CD4-positive, CD25-positive, alpha-beta regulatory T cell (primary cell): Measurements from ENCODE around the gene APBA2. TPM values are rescaled to one million over a fixed set of nuclear protein-coding genes. Genes with fewer than 3 reads are reported as not detected.
A peak's percentile ranks its signal among the peaks of the same experiment; 100 is the strongest.

ENCODE experiments used
- ATAC-seq, 2 donors: fragments of 150-1000 bp; cut with Tn5 transposase; one replicate each; pipeline ENCODE4 v1.10.0; 2021; ENCODE audit warnings: low read depth in 2 of 2, moderate number of reproducible peaks in 2 of 2, moderate library complexity in 1 of 2
- DNase-seq, 3 donors: peaks; one replicate each; pipeline versions ENCODE4 v3.0.0 to v3.0.0-alpha.2; 2012 to 2022; ENCODE audit warnings: mixed read lengths in 1 of 3
- H3K27ac ChIP-seq: one replicate; pipeline ENCODE4 v1.7.0; 2013; ENCODE audit warnings: mild to moderate bottlenecking, low read length; ENCODE audit not compliant: insufficient read depth, poor library complexity, severe bottlenecking
- H3K27me3 ChIP-seq: one replicate; pipeline ENCODE4 v1.7.0; 2013; ENCODE audit warnings: low read length; ENCODE audit not compliant: control insufficient read depth, insufficient read depth
- H3K36me3 ChIP-seq: one replicate; pipeline ENCODE4 v1.7.0; 2013; ENCODE audit warnings: mild to moderate bottlenecking, low read length, moderate library complexity; ENCODE audit not compliant: control insufficient read depth, insufficient read depth
- H3K4me1 ChIP-seq: 2 replicates; pipeline ENCODE4 v1.7.0; 2013; ENCODE audit warnings: mild to moderate bottlenecking, low read length; ENCODE audit not compliant: insufficient read depth, control insufficient read depth, poor library complexity, severe bottlenecking
- H3K4me3 ChIP-seq: one replicate; pipeline ENCODE4 v1.7.0; 2013; ENCODE audit warnings: low read depth, mild to moderate bottlenecking, low read length, moderate library complexity
- H3K9me3 ChIP-seq, 2 experiments: 1 replicate in 1 of 2; 2 replicates in 1 of 2; pipeline ENCODE4 v1.7.0; 2013; ENCODE audit warnings: low read length in 2 of 2, mild to moderate bottlenecking in 1 of 2, moderate library complexity in 1 of 2; ENCODE audit not compliant: control insufficient read depth in 2 of 2
- H3K27ac Mint-ChIP-seq, 3 donors: one replicate each; pipeline ENCODE4 v1.8.0; 2020 to 2022; ENCODE audit warnings: mild to moderate bottlenecking in 3 of 3, mixed read lengths in 3 of 3, moderate library complexity in 2 of 3
- H3K27me3 Mint-ChIP-seq: one replicate; pipeline ENCODE4 v1.8.0; 2022; ENCODE audit warnings: mild to moderate bottlenecking, mixed read lengths
- H3K36me3 Mint-ChIP-seq: one replicate; pipeline ENCODE4 v1.8.0; 2020; ENCODE audit warnings: mixed read lengths
- H3K4me1 Mint-ChIP-seq, 4 donors: one replicate each; pipeline ENCODE4 v1.8.0; 2020 to 2022; ENCODE audit warnings: mixed read lengths in 4 of 4, mild to moderate bottlenecking in 1 of 4
- H3K4me3 Mint-ChIP-seq, 4 donors: one replicate each; pipeline ENCODE4 v1.8.0; 2020 to 2022; ENCODE audit warnings: mild to moderate bottlenecking in 4 of 4, mixed read lengths in 4 of 4, moderate library complexity in 3 of 4
- H3K9me3 Mint-ChIP-seq, 7 donors: one replicate each; pipeline ENCODE4 v1.8.0; 2020 to 2022; ENCODE audit warnings: mixed read lengths in 7 of 7, mild to moderate bottlenecking in 3 of 7, moderate library complexity in 2 of 7
- polyA plus RNA-seq, 4 donors: library from polyadenylated mRNA; unstranded; fragments of 300-500 nt; fragmentation: Illumina TruSeq; gene quantifications; one replicate each; pipeline ENCODE4 v1.2.3, GENCODE V29; 2021
- total RNA-seq: library from RNA; stranded (reverse); gene quantifications from one replicate; pipeline ENCODE4 v1.2.3, GENCODE V29; 2022

Gene APBA2
- total and polyA plus RNA-seq, 5 donors from 2014 or later = 8.6 to 24.2 (median 13.9) TPM

DNA sequence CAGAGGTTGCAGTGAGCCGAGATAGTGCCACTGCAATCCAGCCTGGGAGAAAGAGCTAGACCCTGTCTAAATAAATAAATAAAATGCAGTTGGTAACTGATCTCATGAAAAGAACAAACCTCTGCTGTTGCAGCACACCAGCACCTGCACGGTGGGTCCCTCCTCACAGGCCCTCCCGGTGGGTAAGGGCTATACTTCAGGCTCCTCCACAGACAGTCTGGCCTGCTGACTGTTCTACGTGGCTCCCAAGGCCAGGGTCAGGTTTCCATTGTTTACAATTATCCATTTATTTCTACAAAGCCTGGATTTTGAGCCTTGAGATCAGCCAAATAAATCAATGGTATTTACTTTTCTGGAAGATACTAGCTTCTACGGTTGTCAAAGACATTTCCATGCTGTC lies 5.1 kb upstream of the APBA2 start:
- H3K36me3 ChIP-seq = no peaks in the 10 kb centered on the region
- no peaks in the 10 kb centered on the region for H3K27me3 ChIP-seq
- Mint-ChIP-seq H3K9me3 (peaks cover 0 to 2% (median 0%) of the 10 kb centered on the region in 7 donors), H3K4me3 (no peak overlapping the region), H3K27ac (no peak overlapping the region), H3K4me1 (peaks cover 0 to 7% (median under 1%) of the 10 kb centered on the region in 4 donors), H3K27me3 (peaks cover 11% of the 10 kb centered on the region), H3K36me3 (no peaks in the 10 kb centered on the region)
- no peak for DNase-seq
- ATAC-seq = no peak
- peaks cover 3% of the 10 kb centered on the region for H3K4me1 ChIP-seq
- H3K27ac ChIP-seq = no peak overlapping the region
- H3K4me3 ChIP-seq = no peak overlapping the region
- H3K9me3 ChIP-seq = no peaks in the 10 kb centered on the region

DNA sequence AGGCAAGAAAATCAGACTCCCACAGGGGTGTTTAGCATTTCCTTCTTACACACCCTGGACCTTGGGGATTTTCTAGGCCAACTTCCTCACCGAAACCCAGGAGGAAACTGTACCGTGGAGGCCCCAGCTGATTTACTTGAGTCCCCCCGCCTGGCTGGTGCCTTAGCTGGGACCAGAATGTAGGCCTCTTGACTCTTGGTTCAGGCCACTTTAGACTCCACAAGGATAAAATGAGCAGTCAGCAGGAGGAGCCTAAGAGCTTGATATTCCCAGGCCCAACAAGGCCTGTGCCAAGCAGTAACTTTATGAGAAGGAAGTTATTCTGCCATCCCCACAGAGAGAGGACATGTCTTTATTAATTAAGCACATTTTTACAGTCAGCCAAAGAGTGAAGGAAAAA lies 4.6 kb upstream of the APBA2 start:
- DNase-seq (no peak), ATAC-seq (no peak)
- H3K9me3 ChIP-seq = no peaks in the 10 kb centered on the region
- no peak overlapping the region for H3K27ac ChIP-seq
- no peak overlapping the region for H3K4me3 ChIP-seq
- Mint-ChIP-seq H3K27ac (no peak overlapping the region), H3K4me1 (peaks cover 0 to 7% (median 0%) of the 10 kb centered on the region in 4 donors), H3K9me3 (peaks cover 0 to 2% (median 0%) of the 10 kb centered on the region in 7 donors), H3K4me3 (no peak overlapping the region), H3K27me3 (peaks cover 11% of the 10 kb centered on the region), H3K36me3 (no peaks in the 10 kb centered on the region)
- no peaks in the 10 kb centered on the region for H3K36me3 ChIP-seq
- no peaks in the 10 kb centered on the region for H3K27me3 ChIP-seq
- H3K4me1 ChIP-seq = peaks cover 3% of the 10 kb centered on the region

DNA sequence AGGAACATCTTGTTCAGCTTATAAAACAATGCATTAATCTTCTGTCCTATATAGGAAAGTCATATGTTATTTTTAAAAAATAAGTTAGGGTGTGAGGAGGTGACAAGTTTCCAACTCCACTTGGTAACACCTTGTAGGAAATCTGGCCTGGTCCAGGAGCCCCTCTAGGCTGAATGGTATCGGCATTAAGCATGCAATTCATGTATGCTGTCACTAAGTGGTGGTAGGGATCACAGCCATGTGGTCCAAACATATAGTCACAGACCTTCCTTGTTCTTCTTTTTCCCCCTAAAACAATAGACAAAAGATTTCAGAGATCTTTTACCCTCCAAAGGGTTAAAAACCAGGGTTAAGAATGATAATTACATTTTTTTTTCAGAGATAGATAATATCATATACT lies 4.2 kb upstream of the APBA2 start:
- H3K9me3 Mint-ChIP-seq = peaks cover 0 to 2% (median 0%) of the 10 kb centered on the region in 7 donors
- H3K36me3 Mint-ChIP-seq = no peaks in the 10 kb centered on the region
- H3K27ac ChIP-seq = no peak overlapping the region
- DNase-seq = no peak
- H3K4me1 Mint-ChIP-seq = peaks cover 0 to 7% (median 0%) of the 10 kb centered on the region in 4 donors
- H3K27me3 Mint-ChIP-seq = peaks cover 11% of the 10 kb centered on the region
- no peak overlapping the region for H3K4me3 ChIP-seq
- H3K9me3 ChIP-seq = no peaks in the 10 kb centered on the region
- peaks cover 3% of the 10 kb centered on the region for H3K4me1 ChIP-seq
- no peak overlapping the region for H3K27ac Mint-ChIP-seq
- no peaks in the 10 kb centered on the region for H3K27me3 ChIP-seq
- no peak overlapping the region for H3K4me3 Mint-ChIP-seq
- no peak for ATAC-seq
- no peaks in the 10 kb centered on the region for H3K36me3 ChIP-seq

DNA sequence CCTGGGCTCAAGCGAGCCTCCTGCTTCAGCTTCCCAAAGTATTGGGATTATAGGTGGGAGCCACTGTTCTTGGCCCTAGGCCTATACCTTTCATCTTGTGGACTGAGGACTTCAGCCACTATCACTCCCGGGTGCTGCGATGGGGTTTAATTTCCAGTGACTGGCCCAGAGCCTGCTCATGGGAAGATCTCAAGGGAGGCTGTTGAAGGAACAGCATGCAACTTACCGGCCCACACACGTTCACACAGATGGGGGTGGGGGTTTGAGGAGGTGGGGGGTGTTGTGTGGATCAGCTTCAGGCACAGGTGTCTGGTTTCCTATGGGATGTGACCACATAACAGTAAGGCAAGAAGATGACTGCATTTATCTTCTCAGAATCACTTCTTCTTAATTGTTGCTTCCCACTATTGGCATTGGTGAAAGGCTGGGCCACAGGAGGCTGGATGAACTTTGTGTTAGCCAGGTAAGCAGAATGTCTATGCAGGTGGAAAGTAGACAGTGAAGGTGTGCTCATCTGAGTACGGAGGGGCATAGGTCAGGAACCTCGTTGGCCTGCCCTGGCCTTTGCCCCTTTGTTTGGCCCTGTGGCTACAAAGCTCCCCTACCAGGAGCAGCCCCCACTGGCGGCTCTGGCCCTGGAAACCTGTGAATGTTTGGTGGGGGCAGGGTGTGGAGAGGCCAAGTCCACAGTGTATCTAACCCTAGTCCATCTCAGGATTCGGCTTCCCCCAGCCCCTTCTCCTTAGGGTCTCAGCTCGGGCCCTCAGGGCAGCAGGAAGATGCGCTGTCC lies 1.4 kb upstream of the APBA2 start:
- Histone ChIP-seq H3K9me3 (no peaks in the 10 kb centered on the region), H3K4me3 (no peak overlapping the region), H3K36me3 (no peaks in the 10 kb centered on the region), H3K27ac (no peak overlapping the region), H3K4me1 (peaks cover 20% of the 10 kb centered on the region), H3K27me3 (peaks cover 3% of the 10 kb centered on the region)
- ATAC-seq (no peak), DNase-seq (no peak)
- peaks cover 8% of the 10 kb centered on the region for H3K27me3 Mint-ChIP-seq
- peak overlapping the region in 2 of 4 donors; percentile 72 to 74 for H3K4me3 Mint-ChIP-seq
- peaks cover 0 to 32% (median 6%) of the 10 kb centered on the region in 4 donors for H3K4me1 Mint-ChIP-seq
- H3K9me3 Mint-ChIP-seq = peaks cover 0 to 2% (median 0%) of the 10 kb centered on the region in 7 donors
- H3K27ac Mint-ChIP-seq = no peak overlapping the region
- no peaks in the 10 kb centered on the region for H3K36me3 Mint-ChIP-seq

DNA sequence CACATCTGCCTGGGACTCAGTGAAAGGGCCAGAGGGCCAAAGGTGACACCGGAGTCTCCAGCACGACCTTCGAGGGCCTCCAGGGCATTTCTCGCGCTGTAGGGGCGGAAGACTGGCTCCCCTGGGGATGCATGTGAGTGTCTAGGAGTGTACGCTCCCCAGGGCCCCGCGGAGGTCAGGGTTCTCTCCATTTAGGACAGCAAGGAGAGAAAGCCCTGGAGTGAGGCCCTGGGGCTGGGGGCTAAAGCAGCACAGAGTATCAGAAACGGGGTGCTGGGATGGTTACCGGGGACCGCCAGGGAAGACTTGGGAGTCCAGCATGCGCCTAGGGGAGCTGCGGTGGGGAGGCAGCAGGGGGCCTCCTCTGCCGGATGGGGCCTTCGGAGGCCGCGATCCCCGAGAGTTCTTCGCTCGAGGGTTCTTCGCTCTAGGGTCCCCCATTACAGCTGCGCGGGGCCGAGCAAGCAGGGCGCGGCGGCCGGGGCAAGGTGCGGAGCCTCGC lies 595 bp upstream of the APBA2 start:
- H3K27me3 Mint-ChIP-seq = peaks cover 13% of the 10 kb centered on the region
- ATAC-seq = peak in 1 of 2 donors; percentile 4
- no peaks in the 10 kb centered on the region for H3K9me3 ChIP-seq

DNA sequence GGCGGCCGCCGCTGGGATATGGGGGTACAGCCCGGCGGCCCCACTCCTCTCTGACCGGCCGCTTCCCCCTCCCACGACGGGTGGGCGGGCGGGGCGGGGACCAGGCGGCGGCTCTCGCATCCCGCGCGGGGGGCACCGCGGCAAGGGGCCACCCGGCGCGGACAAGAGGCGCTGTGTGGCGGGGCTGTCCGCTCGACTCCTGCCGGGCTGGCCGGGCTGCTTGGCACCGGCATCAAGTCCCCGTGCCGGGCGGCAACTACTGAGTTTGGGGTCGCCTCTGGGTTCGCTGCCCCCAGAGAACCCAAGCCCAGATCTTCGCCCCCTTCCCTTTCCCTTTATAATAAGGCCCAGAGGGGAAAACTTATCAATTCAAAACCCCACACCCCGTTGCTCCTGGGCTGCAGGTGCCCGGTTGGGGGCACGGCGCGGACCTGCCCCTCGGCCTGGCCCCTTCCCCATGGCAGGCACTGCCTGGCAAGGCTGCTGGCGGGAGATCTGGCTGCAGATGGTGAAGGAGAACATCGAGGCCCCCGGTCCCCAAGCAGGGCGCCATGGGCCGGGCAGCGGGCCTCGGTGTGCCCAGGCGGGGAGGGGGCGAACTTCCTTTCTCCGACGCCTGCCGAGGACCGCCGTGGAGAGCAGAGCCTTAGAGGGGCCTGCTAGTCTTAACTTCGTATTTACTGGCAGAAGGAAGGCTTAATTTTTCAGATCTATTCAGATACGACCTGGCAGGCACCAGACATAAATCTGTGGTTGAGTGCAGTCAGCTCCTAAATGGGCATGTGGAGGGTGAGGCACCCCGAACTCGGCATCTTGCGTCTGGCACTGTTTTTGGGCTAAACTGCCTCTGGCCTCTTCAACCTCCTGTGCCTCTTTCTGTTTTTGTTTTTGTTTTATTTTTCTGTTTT lies 911 bp downstream of the APBA2 start:
- ATAC-seq (no peak), DNase-seq (no peak)
- Histone ChIP-seq H3K4me1 (peaks cover 38% of the 10 kb centered on the region), H3K36me3 (no peaks in the 10 kb centered on the region), H3K4me3 (peak overlapping the region; percentile 26), H3K9me3 (no peaks in the 10 kb centered on the region), H3K27me3 (peaks cover 3% of the 10 kb centered on the region), H3K27ac (no peak overlapping the region)
- peaks cover 13% of the 10 kb centered on the region for H3K27me3 Mint-ChIP-seq
- H3K4me3 Mint-ChIP-seq = peak overlapping the region; percentile 75 to 90 (median 86)
- peaks cover 4 to 55% (median 25%) of the 10 kb centered on the region in 4 donors for H3K4me1 Mint-ChIP-seq
- H3K27ac Mint-ChIP-seq = peak overlapping the region; percentile 85 to 92 (median 87)
- H3K36me3 Mint-ChIP-seq = no peaks in the 10 kb centered on the region
- no peaks in the 10 kb centered on the region for H3K9me3 Mint-ChIP-seq

More for the DNA sequence above, 595 bp upstream of the APBA2 start:
- no peak overlapping the region for H3K27ac ChIP-seq
- Mint-ChIP-seq H3K9me3 (no peaks in the 10 kb centered on the region), H3K4me1 (peaks cover 0 to 40% (median 12%) of the 10 kb centered on the region in 4 donors), H3K36me3 (no peaks in the 10 kb centered on the region), H3K27ac (peak overlapping the region in 1 of 3 donors; percentile 69), H3K4me3 (peak overlapping the region in 3 of 4 donors; percentile 54 to 74 (median 72))
- H3K4me3 ChIP-seq = no peak overlapping the region
- H3K4me1 ChIP-seq = peaks cover 29% of the 10 kb centered on the region
- H3K27me3 ChIP-seq = peaks cover 3% of the 10 kb centered on the region
- H3K36me3 ChIP-seq = no peaks in the 10 kb centered on the region
- no peak for DNase-seq

DNA sequence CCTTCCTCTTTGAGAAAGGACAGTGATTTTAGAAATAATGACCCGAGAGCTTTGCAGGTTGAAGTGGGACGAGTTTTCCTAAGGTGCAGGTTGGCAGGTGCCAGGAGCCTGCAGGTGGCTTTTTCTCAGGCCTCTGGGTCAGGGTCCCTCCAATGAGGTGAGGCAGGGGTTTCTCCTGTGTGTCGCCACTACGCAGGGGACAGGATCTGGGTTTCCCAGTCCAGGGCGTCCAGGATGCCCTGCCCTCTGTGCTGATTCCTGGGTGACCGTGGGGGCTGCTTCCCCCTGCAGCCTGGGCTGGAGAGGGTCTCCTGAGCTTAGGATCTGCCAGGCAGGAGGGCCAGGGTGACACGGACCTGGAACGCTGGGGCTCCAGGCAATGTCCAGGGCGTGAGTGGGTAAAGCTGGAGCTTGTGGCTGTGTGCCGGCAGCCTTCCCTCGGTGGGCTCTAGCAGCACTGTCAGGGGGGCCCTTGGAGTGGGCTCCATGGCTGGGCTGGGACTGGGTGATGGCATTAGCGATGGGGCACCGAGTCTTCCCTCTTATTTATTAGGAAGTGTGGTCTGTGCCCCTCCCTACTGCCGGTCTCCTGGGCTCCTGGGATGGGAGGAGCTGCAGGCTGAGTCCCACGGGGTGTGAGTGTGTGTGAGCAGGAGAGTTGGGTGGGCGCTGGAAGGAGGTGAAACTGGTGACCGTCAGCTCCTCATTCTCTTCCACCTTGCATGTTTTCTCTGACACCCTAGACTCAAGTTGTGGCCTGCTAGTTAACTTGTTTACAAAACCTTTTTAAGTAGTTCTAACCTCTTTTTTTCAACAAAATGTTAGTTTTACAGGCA lies 1.8 kb downstream of the APBA2 start:
- H3K4me3 Mint-ChIP-seq = peak overlapping the region; percentile 79 to 90 (median 86)
- H3K36me3 Mint-ChIP-seq = no peaks in the 10 kb centered on the region
- peak overlapping the region; percentile 85 to 98 (median 93) for H3K27ac Mint-ChIP-seq
- H3K4me1 ChIP-seq = peaks cover 38% of the 10 kb centered on the region
- no peak overlapping the region for H3K27ac ChIP-seq
- H3K9me3 Mint-ChIP-seq = no peaks in the 10 kb centered on the region
- H3K9me3 ChIP-seq = no peaks in the 10 kb centered on the region
- peaks cover 13% of the 10 kb centered on the region for H3K27me3 Mint-ChIP-seq
- ATAC-seq (no peak), DNase-seq (no peak)
- peaks cover 4 to 61% (median 25%) of the 10 kb centered on the region in 4 donors for H3K4me1 Mint-ChIP-seq
- H3K36me3 ChIP-seq = no peaks in the 10 kb centered on the region
- peaks cover 3% of the 10 kb centered on the region for H3K27me3 ChIP-seq
- H3K4me3 ChIP-seq = peak overlapping the region; percentile 26
